ENCODE measurements around the gene SPHKAP. TPM values are rescaled to one million over a fixed set of nuclear protein-coding genes. Genes with fewer than 3 reads are reported as not detected.

Gene SPHKAP
- polyA plus RNA-seq, 1 of the 3 experiments (the other 2 are of a cell fraction), result not detected

- 0% methylated on average over 1 of the region's 1 CpG for WGBS (ENCODE audit: low lambda C conversion rate)
- Histone ChIP-seq H2AFZ (ENCODE audit: low read depth) (no peak overlapping the region), H3K9ac (no peak overlapping the region), H3K9me2 (no peaks in the 10 kb centered on the region), H3K4me3 (ENCODE audit: low read depth in 2 of 2, low read length in 1 of 2) (no peak overlapping the region), H3K27ac (ENCODE audit: low read depth in 2 of 2, low read length in 1 of 2) (no peak overlapping the region), H3F3A (replicated peaks; ENCODE audit: insufficient read depth) (no peaks in the 10 kb centered on the region), H3K36me3 (replicated peaks in 1 of 2; ENCODE audit: control insufficient read depth in 1 of 2, insufficient read depth in 2 of 2, low read length in 1 of 2) (no peaks in the 10 kb centered on the region), H4K20me1 (ENCODE audit: insufficient read depth) (no peaks in the 10 kb centered on the region), H3K79me2 (ENCODE audit: insufficient read depth) (no peaks in the 10 kb centered on the region), H3K4me1 (ENCODE audit: control insufficient read depth in 1 of 2, insufficient read depth in 2 of 2, low read depth in 1 of 2, low read length in 1 of 2) (no peaks in the 10 kb centered on the region), H3K9me3 (no peaks in the 10 kb centered on the region), H3K27me3 (ENCODE audit: insufficient read depth) (no peaks in the 10 kb centered on the region; the same call in 1 of the 2 replicates), H3K4me2 (no peak overlapping the region)
- no peak for DNase-seq
- ChIA-PET CTCF (no interaction called here), POLR2A (no interaction called here)
- TF ChIP-seq RXRA (IDR thresholded peaks at IDR 0.05; ENCODE audit: borderline replicate concordance, low read depth) (no peak), ZBTB33 (IDR thresholded peaks at IDR 0.05; ENCODE audit: borderline replicate concordance, low read depth) (no peak), PBX3 (IDR thresholded peaks at IDR 0.05) (no peak), FOXM1 (IDR thresholded peaks at IDR 0.05; ENCODE audit: low read depth) (no peak), GABPA (IDR thresholded peaks at IDR 0.05; ENCODE audit: low read depth) (no peak), JUND (IDR thresholded peaks at IDR 0.05) (no peak), CHD2 (IDR thresholded peaks at IDR 0.05; ENCODE audit: low read length, partially characterized antibody) (no peak), NFIC (IDR thresholded peaks at IDR 0.05; ENCODE audit: borderline replicate concordance) (no peak), USF1 (IDR thresholded peaks at IDR 0.05; ENCODE audit: borderline replicate concordance, low read depth) (no peak), USF2 (IDR thresholded peaks at IDR 0.05; ENCODE audit: borderline replicate concordance, low read depth, low read length) (no peak), YY1 (IDR thresholded peaks at IDR 0.05; ENCODE audit: low read depth) (no peak), RFX5 (IDR thresholded peaks at IDR 0.05; ENCODE audit: low read length) (no peak), TAF1 (IDR thresholded peaks at IDR 0.05; ENCODE audit: borderline replicate concordance, low read depth, low read length) (no peak), CTCF (IDR thresholded peaks at IDR 0.05) (no peak), ELF1 (IDR thresholded peaks at IDR 0.05) (no peak), RCOR1 (IDR thresholded peaks at IDR 0.05; ENCODE audit: low read length) (no peak), TEAD4 (IDR thresholded peaks at IDR 0.05; ENCODE audit: borderline replicate concordance, insufficient read depth) (no peak), RAD21 (IDR thresholded peaks at IDR 0.05; ENCODE audit: low read length) (no peak), IRF3 (IDR thresholded peaks at IDR 0.05; ENCODE audit: low read depth, low read length) (no peak)
Measured at GRCh38 chr2:228063558-228063957, 117.9 kb downstream of the SPHKAP start.
